NCI-H774 (cell line): ENCODE results near the gene TRIML2.

Source experiments
- DNase-seq: peaks from one replicate; lab custom pipeline; 2025; lab: John Stamatoyannopoulos, UW

TRIML2 gene

DNA sequence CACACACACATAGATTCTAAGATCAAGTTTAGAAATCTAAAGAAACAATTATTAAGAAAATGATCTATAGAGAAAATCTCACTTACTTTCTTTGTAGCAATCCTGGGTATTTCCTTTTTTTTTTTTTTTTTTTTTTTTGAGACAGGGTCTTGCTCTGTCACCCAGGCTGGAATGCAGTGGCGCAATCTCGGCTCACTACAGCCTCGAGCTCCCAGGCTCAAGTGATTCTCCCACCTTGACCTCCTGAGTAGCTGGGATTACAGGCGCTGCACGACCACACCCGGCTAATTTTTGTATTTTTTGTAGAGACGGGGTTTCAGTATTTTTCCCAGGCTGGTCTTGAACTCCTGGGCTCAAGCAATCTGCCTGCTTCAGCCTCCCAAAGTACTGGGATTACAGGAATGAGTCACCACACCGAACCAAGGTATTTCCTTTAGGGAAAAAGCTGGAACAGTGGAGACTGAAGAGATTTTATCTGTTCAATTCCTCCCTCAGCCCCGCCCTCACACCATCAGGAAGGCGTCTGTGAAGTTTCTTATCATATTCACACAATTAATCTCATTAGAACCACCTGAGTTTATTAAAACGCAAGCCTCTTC, at the start of gene TRIML2:
TRIML2 (minus strand) TSS at position 447 of the 599 bp plus-strand sequence. CDS start 4,235 bp downstream, outside the sequence.
- DNase-seq, result no peak

- no peak for DNase-seq
Measured at GRCh38 chr4:188158336-188158735, 48.9 kb upstream of the TRIML2 start.

DNA sequence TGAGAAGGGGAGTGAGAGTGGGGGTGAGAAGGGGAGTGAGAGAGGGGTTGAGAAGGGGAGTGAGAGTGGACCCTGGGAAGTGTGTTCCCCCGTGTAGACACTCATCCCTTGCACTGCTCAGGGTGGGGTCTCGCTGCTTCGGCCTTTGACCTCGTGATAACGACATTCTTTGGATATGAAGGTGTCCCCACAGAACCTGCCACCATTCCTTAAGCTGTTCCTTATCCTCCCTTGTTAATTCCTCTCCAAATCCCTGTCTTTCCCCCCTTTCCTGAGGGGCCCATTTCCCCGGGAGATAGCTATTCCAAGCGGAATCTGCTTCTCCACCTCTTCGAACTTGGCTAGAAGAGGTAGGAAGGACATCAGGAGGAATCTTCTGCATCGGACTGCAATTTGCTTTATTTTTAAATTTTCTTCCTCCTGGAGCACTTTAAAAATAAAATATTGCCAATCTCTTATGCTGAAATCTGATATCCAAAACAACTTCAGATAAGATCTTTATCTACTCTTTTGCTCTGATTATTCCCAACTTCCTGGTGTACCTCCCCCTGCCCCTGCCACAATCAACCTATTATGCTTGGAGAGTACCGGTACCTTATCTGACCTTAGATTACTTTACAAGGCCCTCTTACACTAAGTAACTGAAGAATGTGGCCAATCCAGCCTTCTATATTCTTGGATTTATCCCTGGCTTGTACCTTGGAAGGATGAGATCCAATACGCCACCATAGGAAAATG, 45.4 kb upstream of the TRIML2 start:
- no peak for DNase-seq

DNA sequence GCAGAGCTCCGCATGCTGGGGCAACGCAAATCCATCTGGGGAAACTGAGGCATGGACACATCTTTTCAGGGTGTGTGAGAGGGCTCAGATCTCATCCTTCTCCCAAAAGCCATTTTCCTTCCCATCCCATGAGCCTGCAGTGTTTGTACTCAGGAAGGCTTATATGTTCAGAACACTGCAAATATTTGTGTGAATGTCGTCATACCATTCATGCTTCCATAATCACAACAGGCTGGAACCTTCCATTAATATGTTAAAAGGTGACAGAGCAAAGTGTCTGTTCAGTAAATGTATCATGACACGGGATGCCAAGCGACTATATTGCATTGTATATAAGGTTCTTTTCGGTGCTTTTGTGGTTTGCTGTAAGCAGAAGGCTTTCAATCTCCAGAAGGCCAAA, 38.4 kb upstream of the TRIML2 start:
- no peak for DNase-seq

- DNase-seq, result no peak
Measured at GRCh38 chr4:188147176-188147575, 37.8 kb upstream of the TRIML2 start.

DNA sequence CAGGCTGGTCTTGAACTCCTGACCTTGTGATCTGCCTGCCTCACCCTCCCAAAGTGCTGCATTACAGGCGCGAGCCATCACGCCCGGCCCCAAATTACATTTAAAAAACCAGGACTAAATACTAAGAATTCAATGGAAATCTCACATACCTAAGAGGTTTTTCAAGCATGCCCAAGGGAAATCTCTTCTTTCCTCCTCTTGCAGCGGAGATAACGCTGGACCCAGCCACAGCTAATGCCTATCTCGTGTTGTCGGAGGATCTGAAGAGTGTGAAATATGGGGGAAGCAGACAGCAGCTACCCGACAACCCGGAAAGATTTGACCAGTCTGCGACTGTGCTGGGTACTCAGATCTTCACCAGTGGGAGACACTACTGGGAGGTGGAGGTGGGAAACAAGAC, 37.2 kb upstream of the TRIML2 start:
- DNase-seq, result no peak

DNA sequence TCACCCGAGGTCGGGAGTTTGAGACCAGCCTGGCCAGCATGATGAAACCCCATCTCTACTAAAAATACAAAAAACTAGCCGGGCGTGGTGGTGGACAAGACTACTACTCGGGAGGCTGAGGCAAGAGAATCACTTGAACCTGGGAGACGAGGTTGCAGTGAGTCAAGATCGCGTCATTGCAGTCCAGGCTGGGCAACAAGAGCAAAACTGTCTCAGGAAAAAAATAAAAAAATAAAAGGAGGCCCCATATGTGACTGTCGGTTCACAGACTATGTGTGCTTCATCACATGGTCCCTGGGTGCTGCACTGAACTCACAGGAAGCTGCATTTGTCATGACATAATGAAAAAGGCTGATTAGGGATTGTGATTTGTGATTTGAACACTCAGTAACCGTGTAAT, 36.2 kb upstream of the TRIML2 start:
- DNase-seq, result no peak

DNA sequence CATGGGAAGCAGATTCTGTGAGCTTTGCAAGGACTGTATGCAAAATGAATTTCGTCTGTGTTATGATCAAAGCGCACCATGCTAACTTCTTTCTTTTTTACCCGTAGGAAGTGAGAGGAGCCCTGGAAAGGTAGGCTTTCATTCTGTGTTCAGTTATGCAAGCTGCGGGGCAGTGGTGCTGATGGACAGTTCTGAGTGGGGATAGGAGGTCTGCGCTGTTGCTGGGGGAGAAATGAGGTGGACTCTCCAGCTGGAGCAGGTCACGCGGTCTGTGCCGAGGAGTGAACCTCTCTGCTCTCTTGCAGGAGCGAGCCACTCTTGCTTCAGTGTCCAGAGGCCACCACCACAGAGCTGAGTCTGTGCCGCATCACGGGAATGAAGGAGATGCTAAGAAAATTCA, 34.3 kb upstream of the TRIML2 start:
- DNase-seq, result no peak

DNA sequence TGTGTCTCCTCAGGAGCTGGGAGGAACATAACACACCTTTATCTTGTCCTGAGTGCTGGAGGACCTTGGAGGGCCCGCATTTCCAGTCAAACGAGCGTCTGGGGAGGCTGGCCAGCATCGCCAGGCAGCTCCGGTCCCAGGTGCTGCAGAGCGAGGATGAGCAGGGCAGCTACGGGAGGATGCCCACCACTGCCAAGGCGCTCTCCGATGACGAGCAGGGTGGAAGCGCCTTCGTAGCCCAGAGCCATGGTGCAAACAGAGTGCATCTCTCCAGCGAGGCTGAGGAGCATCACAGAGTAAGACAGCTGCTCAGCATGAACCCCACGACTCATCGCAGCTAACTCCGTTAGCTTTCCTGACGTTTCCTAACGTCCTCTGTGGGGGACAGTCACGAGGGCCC, 30.3 kb upstream of the TRIML2 start:
- DNase-seq, result no peak

DNA sequence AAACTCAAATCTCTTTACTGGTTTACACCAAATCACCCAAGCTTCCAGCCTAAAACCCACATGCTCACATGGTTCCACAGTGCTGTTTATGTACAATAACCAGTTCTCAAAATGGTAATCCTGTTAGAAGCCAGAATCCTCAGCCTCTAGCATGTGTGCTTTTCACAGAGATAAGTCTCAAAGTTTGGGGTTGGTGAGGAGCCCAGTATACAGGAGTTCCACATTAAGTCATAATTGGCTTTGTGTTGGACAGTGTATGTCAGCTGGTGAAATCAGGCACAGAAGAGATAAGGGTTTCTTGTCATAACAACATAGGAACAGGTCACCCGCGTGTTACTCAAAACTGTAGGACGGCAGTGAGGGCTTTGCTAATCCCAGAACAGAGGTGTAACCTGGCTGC, 29.7 kb upstream of the TRIML2 start, which contains the start of gene TRIML1:
TRIML1 (plus strand) TSS at position 301 of the 400 bp plus-strand sequence. CDS start 118 bp downstream, outside the sequence.
- no peak for DNase-seq

DNA sequence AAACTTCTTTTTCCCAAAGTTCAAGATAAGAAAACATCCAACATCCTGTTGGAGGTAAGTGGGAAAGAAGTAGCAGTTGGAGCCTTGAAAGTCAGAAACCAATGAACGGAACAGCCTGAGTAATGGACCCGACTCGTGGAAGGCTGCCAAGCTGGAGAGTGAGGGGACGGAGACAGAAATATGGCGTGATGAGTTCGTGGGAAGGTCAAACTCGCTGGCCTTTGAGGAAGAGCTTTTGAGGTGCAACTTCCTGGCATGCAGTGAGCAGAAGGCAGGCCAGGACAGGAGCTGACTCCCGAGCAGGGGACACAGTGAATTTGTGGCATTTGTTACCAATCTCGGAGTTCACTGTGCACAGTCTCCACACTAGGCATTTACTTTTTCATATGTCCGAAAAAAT, 28.8 kb upstream of the TRIML2 start:
- DNase-seq, result no peak

- no peak for DNase-seq
Measured at GRCh38 chr4:188132232-188132631, 22.8 kb upstream of the TRIML2 start.

DNA sequence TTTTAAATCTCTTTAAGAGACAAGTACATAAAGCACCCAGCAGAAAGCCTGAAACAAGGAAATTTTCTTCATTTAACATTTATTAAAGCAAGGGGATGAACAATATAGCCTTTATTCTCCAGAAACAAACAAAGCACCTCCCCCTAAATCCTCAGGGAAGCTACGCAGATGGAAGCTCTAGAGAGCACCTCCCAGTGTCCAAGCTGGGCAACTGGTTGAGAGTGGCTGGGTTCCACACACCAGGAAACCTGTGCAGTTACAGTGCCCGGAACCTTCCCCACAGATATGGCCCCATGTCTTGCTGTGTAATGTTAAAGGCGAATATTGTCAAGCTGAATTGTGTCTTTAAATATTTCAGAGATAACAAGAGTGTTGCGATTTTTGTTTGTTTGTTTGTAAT, 21.0 kb upstream of the TRIML2 start:
- no peak for DNase-seq

- DNase-seq, result no peak
Measured at GRCh38 chr4:188127214-188127874, 17.9 kb upstream of the TRIML2 start.

DNA sequence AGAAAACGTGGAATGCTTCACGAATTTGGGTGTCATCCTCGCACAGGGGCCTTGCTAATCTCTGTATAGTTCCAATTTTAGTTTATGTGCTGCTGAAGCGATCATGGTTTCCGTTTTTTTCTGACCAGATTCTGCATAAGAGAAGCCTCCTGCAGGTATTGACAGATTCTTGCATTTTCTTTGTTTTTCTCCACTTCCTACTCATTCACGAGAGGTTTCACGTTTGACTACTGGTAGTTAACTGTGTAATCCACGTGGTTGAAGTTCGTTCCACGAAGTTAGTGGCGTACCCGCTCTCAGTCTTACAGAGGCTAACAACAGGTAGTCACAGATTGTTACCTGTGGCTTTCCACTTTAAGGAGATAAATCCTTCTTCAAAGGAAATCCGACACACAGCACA, 12.1 kb upstream of the TRIML2 start:
- DNase-seq, result no peak

DNA sequence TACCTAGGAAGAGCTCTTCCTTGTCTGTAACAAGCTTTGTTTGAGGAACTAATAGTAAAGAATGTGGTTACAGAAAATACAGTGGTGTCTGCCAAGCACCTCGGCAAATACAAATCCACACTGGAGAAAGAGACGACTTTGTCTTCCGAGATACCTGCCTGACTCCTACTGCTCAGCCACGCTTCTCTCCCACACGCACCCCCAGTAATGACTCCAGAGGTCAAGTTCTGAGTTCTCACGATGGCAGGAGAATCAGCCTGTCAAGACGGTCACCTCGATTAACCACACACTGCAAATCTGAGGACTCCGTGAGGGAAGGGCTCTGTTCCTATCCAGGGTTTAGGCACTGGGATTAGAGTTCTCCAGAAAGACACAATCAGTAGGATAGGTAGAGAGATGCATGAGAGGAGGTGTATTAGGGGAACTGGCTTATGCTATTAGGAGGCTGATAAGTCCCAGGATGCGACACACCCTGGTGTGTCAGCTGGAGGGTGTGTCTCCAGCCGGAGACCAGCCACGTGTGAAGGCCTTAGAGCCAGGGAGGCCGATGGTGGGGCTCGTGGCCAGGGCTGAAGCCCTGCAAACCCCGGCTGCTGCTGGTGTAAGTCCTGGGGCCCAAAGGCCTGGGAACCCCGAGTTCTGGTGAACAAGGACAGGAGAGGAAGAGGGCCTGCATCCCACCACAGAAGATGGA, 8.4 kb upstream of the TRIML2 start:
- DNase-seq, result no peak

DNA sequence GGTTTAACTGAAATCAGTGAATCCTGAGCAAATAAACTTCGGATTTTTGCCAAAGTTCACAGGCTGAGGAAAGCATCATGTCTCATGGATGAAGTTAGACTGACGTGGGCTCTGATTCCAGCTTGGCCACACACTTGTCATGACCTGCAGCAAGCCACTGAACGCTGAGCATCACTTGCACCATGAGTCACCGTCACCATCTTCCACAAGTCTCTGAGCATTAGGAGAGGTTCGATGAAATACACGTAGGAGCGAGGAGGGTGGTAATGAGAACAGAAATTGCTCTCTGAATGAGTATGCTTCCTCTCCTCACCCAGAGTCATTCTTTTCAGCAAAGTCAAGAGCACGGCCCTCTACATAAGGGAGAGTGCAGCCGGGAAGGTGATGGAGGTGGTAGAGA, 3.8 kb upstream of the TRIML2 start:
- no peak for DNase-seq

DNA sequence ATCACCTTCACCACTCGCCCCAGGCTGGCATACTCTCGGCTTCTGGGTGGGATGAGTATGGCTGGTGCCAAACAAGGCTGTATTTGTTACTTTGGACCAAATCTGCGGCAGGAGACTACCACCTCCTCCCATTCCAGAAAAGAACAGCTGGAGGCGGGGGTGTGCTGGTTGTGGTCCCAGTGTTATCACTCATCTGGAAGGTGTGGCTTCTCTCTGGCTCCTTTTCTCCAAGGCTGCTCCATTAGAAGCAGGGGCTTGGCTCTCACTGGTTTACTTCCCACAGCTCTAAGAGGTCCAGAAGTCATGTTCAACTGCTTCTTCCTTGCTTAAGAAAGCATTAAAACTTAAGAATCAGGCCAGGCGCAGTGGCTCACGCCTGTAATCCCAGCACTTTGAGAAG, 2.6 kb upstream of the TRIML2 start:
- no peak for DNase-seq

- DNase-seq, result no peak
Measured at GRCh38 chr4:188110741-188111471, 1.5 kb upstream of the TRIML2 start.

- no peak for DNase-seq
Measured at GRCh38 chr4:188110036-188110435, 633 bp upstream of the TRIML2 start.

DNA sequence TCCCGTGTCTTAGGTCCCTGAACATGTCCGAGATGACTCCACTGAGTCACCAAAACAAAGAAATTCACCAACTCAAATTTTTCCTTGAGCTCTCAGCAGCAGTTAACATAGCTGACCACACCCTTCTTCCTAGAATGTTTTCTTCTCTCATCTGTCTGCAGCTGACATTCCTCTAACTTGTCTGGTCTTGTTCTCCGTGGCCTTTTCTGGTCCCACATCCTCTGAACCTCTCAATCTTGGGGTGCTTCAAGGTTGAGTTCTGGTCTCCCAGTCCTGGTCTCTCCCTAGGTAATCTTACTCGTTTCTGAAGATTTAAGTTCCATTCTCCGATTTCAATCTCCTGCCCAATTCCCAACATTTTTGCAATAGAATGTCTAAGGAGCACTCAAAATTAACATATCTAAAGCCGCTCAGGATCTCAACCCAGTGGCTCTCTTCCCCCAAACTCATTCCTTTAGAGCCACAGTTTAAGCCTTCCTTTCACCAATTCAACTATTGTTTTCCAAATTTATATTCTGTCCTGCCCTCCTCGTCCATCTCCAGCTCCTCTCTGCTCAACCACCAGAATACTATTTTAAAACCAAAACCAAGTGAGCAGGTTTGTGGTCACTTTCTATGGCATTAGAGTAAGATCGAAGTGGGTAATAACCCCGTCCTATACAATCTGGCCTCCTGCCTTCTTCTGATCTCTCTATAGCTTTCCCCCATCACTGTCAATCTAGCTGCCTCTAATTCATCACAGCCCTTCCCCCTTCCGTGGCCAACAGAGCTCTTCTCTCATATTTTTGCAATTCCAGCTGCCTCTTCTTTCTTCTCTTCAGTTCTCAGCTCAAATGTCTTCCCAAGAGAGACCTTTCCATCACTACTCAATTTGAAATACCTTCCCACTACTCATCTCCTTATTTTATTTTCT, 1.2 kb downstream of the TRIML2 start:
- no peak for DNase-seq
